Stimulated activated CD8-positive, alpha-beta memory T cell treated with anti-CD3 and anti-CD28 coated beads, Interleukin-7, amount 100 ng/mL, for 48 hours (primary cell): ENCODE data around the gene ROGDI.

Experiments used
- DNase-seq, 2 donors: peaks; one replicate each; pipeline ENCODE4 v3.0.0-alpha.2; 2020; ENCODE audit warnings: low read depth in 1 of 2; ENCODE audit errors: extremely low read depth in 1 of 2

Gene ROGDI

DNA sequence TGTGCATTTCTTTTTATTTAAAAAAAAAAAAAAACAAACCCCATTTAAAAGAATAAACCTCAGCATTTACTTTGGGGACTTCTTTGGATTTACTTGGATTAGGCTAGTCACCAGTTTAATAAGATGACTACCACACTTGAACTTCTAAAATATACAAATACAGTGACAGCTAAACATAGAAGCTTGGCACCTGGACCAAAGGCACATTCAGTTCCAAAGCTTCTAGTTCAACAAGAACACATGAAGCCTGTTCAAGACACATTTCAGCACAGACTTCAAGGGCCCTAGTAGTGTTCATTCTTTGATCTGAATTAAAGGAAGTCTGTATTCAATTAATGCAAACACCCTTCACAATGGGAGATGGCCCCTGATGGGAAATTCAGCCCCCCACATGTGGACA, 11.6 kb upstream of the ROGDI start:
- no peak for DNase-seq

DNA sequence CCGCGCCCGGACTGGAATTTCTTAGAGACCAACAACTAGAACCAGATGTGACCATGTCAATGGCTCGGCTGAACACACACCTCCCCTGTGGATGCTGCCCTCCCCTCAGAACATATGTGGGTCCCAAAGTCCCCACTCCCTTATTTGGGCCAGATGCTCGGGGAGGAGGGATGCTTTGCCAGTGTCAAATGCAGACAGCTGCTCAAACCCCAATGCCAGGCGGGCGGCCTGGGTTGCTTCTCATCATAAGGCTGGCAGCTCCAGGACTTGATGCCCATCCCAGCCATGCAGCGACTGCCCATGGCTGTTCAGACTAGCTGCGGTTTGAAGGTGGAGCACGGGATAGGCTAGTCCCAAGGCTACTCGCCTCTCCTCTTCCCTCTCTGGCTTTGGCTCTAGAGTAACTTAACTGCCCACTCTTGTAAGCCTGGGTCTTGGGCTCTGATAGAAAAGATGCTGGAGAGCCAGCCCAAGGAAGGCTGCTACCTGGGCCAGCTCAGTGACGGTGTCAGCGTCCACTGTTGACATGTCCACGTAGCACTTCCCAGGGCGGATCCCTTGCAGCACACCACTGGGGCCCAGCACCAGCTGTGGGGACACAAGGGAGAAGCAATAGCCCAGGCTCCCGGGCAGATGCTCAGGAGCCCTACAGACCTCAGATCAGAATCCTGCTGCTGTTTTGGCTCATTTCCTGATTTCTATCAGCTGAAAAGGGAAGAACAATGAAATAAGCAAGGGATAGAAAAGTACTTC, 11.0 kb upstream of the ROGDI start:
- DNase-seq: no peak

DNA sequence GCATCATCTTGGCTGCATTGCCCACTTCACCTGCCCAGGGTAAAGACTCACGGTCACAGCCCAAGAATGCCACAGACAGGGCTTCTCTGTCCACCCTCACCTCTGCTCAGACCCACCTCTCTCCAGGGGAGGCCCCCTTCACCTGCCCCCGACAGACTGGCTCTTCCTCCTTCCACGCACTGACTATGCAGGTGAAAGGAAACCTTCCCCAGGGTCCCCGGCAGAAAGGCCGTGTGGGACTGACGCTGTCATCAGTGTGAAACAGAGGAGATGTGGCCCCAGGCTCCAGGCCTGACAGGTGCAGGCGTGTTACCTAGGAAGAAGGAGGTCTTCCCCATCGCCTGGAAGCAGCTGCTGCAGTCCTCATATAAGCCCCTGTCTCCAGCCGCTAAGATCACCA, 9.3 kb upstream of the ROGDI start:
- no peak for DNase-seq

DNA sequence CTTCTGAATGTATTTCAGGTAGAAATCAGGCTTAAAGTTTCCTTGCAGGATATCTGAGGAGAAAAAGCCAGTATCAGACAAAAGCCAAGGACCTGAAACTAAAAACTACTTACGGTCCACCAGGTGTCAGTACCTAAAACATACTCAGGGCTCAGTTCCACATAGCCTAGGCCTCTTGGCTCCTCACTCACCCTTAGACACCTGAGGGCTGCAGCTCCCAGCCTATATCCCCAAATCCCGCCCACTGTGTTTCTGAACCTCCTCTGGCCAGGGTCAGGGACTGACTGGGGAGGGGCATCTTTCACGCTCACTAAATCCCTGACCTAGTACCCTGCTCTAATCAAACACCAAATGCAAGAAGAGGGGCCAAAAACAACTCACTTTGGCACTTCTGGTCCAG, 8.8 kb upstream of the ROGDI start:
- no peak for DNase-seq

DNA sequence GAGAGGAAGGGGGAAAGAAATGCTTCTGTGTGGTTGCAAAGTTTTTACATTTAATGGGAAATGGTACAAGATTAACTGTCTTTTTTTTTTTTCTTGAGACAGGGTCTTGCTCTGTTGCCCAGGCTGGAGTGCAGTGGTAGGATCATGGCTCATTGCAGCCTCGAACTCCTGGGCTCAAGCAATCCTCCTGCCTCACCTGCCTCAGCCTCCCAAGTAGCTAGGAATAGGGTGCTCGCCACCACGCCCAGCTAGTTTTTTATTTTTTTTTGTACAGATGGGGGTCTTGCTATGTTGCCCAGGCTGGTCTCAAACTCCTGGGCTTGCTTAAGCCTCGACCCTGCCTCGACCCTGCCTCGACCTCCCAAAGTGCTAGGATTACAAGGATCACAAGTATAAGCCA, 3.8 kb upstream of the ROGDI start:
- DNase-seq: no peak

DNA sequence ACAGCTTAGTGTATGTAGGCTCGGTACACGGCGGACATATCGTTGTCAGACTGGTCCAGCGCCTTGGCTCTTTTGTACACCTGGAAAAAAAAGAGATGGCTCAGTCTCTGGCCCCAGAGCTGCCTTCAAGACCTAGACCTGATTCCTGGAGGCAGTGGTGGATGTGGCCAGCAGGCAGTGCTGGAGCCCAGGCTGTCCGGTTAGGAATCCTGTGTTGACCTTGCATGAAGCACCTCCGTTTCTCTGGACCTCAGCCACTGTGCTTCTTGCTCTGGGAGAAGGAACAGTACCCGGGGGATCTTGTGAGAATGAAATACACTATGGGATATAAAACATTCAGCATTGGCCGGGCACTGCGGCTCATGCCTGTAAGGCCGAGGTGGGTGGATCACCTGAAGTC, 2.8 kb upstream of the ROGDI start:
- no peak for DNase-seq

DNA sequence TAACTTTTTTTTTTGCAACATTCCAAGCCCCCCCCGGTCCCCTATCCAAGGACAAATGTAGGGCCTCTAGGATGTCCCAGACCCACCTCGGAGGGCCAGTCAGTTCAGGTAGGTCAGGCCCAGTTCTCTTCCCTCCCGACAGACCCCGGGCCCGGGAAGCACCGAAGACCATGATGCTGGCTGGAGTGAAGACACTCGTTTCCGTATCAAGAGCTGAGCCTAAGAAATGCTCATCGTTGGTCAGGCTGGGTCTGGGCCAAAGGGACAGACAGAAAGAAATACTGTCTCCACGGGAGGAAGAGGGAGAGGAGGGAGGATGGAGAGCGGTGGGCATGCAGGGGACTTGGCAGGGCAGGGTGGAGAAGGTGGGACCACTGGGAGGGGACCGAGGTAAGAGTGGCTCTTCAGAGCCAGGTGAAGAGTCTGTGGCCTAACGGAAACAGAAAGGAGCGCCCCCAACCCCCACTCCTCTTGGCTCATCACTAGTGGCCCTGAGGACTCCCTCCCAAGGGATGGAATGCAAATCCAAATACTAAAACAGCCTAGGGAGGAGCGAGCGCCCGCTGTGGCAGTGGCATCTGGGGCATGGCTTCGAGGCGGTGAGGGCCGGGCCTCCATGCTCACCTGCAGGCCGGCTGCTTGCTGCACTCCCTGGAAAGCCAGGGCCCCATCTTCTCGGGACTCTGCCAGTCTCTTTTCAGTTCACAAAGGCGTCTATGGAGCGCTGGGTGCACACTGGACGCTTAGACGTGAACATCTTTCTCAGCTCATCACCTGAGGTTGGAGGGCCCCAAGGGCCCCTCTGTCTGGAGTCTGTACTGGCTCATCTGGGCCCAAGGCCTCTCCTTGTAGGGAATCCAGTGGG, 1.7 kb upstream of the ROGDI start:
- DNase-seq: no peak

DNA sequence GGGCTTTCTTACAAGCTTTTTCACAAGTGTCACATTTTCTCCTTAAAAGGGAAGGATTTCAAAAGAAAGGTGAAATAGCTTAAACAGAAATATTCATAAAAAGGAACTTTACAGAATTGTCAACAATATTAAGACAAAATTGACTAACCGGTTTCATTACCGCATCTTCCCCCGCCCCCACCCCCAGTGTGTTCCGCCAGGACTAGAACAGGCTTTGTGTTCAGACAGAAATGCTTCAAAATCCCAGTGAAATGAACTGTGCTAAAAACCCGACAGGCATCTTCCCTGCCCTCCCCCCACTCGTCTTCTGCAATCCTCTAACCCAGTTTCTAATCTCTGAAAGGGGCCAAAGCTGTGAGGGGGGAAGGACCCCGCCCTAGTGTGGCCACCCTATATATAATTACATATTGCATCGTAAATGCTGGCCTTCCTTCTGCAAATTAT, 990 bp upstream of the ROGDI start:
- DNase-seq: no peak

DNA sequence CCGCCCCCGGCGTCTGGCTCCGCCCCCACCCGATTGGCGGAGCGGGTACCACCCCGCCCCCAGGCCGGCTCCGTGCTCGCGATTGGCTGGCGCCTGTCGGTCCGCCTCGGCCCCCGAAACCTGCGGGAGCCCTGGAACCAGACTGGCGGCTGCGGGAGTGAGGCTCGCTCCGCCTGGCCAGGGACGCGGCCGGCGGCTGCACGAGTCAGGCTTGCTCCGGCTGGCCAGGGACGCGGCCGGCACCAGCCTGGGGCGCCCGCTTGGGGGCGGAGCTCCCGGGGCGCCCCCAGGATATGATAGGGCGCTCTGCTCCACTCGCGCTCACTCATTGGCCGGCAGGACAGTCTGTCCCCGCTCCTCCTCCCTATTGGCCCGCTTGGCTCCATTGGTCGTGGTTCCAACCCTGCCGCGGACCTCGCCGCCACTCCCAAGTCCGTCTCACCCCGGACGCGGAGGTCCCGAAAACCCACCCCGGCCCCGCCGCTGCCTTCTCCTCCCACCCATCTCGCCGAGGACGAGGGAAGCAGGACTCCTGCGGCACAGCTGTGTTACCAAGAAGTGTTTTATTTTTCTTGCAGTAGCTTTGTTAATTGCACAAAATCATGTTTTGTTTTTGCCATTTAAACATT, 340 bp upstream of the ROGDI start:
- peak; percentile 72 to 82 for DNase-seq

DNA sequence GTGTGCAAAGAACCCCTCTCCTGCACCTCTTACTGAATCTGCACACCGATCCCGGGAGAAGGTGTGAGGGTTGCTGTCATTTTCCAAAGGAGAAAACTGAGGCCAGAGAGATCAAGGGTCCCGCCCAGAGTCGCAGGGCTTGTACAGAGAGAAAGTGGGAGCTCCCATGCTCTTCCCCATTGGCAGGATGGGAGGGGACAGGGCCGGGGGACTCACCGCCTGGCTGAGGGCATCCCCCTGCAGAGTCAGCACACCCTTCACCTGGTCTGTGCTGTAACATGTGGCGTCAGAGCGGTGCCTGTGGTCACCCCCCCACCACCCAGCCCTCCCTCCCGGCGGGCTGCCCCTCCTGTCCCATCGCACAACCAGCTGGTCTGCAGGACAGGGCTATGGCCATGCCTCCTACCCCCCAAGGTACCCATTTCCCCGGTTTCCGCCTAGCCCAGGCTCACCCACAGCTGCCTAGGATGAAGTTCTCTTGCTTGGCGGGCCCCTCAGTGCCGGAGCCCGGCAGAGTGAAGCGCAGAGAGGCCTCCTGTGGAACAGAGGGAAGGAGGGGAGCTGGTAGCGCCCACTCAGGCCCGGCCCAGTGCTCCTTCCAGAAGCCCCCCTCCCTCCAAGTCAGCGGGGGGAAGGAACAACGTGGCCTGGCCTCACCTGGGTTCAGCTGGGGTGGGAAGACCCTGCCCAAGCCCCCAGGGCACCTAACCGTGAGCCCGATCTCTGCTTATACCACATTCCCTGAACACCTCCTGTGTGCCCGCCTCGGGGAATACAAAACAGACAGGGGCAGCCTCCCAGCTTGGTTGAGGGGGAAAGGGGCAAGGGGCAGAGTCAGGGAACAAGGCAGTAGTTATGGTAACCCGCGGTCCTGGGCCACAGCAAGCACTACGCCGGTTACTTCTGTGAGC, 1.1 kb downstream of the ROGDI start:
- DNase-seq: no peak

DNA sequence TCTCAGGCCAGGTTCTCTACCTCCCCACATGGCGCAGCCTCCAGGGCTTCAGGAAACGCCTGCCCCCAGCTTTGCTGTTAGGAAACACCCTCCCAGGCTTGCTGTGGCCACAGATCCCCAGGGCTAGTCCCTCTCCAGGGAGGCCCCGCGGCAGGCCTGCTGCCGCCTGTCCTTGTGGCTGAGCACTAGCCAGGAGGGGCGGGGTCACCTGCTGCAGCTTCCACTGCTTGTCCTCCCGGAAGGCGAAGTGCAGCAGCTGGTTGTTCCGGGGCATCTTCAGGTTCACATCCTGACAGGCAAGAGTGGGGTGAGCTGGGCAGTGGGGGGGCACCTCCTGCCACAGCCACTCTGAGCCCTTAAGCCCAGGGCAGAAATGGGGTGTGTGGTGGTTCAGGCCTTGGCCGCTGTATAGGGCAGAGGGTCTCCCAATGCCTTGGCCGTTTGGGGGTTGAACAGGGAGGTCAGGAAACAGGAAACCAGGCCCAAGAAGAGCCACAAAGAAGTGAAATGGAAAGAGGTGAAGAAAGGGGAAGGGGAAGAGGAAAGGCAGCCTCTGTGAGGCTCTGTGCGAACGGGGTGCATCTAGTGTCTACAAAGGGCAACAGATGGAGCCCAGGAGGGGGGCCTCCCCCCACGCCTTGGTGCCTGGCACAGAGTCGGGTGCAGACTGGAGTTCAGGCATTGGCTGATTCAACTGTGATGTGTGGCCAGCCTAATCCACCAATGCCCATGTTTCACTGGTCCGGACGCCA, 2.0 kb downstream of the ROGDI start:
- no peak for DNase-seq

DNA sequence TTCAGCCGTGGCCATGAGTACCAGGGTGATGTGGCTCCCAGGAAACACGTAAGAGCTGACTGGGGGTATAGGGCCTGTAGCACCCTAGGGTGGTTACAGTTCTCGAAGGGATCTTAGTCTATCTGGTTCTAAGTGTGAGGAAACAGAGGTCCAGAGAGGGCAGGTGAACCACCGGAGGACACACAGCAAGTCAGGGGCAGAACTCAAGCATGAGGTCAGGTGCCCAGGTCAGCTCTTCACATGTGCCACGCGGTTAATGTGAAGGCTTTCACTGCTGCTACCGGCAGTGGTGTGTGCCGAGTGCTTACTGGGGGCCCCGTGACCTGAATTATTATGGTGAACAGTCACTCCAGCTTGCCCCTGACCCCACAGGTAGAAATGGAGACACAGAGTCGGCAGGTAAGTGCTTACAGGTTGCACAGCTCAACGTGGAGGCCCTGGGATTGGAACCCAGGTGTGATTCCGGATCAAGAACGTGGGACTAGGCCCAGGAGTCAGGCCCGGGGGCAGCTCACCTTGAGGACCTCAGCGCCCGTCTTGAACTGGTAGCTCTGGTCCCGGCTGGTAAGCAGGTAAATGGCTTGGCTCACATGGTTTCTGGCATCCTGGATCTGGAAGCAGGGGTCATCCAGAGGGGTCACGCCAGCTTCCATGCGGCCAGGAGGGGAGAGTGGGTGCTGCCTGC, 3.1 kb downstream of the ROGDI start:
- DNase-seq: no peak

DNA sequence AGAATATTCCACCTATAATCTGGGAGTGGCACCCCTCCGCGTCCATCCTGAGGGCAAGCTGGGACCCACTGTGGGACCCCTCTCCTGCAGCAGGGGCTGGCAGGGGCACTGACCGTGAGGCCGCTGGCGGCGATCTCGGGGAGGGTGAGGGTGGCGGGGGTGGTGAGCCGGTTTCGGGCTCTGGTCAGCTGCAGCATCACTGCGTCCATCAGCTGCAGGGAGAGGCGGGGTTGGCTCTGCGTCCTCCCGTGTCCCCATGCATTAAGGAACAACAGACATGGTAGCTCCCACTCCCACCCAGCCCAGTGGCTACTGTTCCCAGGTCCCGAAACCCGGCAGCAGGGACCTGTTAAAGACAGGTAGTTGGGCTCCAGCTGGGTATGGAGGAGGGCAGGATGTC, 4.0 kb downstream of the ROGDI start:
- DNase-seq: no peak

DNA sequence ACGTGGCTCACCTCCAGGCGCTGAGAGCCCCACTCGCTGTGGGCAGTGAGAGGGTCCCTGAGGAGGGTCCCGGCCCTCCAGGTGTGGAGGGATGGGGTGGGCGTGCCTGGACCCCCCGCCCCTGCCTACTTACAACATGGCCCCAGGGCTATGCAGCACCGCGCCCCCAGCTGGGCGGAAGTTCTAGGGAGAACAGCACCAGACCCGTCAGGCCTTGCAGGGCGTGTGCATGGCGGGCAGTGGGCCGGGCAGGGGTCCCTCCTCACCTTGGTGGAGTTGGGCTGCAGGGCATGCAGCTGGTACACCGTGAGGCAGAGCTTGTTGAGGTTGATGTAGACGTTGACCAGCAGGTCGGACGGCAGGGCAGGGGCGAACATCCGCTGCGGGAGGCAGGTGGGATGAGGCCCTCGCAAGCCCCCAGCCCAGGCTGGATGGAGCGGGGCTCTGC, 4.6 kb downstream of the ROGDI start:
- no peak for DNase-seq

DNA sequence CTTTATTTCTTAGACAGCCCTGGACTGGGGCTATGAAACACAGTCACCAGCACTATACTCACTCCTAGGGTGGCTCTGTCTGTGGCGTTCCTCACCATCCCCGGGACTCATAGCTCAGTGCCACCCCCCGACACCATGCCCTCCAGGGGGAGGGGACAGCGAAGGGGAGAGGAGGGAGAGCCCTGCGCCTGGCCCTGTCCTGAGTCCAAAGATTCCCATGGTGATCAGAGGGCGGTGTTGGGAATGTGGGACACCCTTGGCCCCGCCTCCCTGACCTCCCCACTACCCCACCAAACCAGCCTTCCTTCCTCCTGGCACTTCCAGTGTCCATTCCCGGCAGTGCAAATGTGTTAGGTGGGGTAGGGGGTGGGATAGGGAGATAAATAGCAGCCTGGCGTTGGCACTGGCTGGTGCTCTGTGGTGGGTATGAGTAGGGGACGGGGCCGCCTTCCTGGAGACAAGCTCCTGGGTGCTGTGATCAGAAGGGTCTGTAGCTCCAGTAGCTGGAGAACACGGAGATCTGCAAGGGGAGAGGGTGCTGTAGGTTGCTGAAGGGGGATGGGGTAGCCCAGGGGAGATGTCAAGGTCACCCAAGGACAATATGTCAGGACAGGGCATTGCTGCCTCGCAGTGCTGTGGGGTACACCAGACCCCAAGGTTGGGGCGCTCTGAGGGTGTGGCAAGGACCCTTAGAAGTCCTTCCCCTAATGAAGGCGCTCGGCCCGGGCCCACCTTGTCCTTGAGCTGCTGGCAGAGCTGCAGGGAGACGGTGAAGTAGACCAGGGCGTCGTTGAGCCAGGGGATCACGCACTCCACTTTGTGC, 5.2 kb downstream of the ROGDI start:
- no peak for DNase-seq

DNA sequence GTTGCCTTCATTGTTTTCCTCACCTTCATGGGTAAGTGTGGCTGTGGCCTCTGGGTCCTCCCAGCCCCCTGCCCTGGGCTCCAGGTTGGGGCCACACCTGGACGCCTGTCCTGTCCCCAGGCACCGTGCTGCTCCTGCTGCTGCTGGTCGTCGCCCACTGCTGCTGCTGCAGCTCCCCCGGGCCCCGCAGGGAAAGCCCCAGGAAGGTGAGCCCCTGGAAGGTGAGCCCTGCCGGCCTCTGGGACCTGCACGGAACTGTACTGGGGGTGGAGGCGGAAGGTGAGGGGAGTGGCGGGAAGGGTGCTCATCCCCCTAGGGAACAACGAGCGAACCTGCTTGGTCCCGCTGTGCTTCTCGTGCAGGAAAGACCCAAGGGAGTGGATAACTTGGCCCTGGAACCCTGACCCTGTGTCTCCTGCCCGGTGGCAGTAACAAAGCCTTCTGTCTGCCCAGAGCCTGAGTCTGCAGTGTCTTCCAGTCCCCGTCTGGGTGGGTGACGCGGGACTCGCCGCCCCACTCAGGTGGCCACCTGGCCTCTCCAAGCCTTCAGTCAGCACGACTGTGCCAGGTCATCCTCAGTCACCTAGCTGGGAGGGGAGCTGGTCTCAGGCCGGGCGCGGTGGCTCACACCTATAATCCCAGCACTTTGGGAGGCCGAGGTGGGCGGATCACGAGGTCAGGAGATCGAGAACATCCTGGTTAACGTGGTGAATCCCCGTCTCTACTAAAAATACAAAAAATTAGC, 6.4 kb downstream of the ROGDI start:
- no peak for DNase-seq

DNA sequence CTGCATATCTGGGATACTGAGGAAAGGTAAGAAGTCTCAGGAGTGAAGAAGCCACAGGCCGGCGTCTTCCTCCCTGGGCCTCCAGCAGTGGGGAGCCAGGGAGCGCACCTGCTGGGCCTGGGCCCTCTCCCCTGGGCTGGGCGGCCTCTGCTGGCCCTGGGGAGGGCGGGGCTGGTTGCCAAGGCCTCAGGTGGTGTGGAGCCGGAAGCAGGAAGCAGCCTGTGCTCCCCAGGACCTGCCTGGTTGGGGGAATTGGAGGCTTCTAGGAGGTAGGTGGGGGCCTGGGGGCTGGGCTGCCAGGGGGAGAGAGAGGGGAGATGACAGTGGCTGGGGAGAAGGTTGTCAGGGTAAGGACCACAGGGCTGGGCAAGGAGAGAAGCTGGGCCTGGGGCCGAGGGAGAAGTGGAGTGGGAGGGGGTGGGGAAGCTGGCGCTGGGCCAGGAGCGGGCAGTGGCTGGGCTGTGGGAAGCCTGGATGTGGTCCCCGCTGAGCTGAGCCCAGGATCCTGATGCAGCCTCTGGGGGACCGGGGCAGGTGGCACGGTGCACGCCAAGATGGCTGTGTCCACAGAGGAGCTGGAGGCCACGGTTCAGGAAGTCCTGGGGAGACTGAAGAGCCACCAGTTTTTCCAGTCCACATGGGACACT, 7.1 kb downstream of the ROGDI start, which contains the start of gene SMIM22:
Gene SMIM22, plus strand, starts transcription at position 189 of the 647 bp plus-strand sequence. Its CDS starts 366 bp downstream, at position 555.
- DNase-seq: no peak
